ENCODE results near the gene DQX1. TPM values are rescaled to one million over a fixed set of nuclear protein-coding genes. Genes with fewer than 3 reads are reported as not detected.

Gene DQX1
- polyA plus RNA-seq, 1 donor (not counting 4 experiments of a cell fraction or from before 2014, with no cell fraction given) = 5.9 TPM

- Histone ChIP-seq H3K4me1 (ENCODE audit: control insufficient read depth, extremely low read depth, insufficient read depth, low read length) (peaks cover 13% of the 10 kb centered on the region), H3K27me3 (ENCODE audit: control insufficient read depth, extremely low read depth, insufficient read depth, low read length) (peaks cover 12% of the 10 kb centered on the region)
- no peak for DNase-seq (ENCODE audit: low read depth, low spot score)
Measured at GRCh38 chr2:74493546-74493945, 32.5 kb downstream of the DQX1 start.

GRCh38 chr2:74491648-74492544 lies 34.1 kb downstream of the DQX1 start:
- FAIRE-seq (no peak), DNase-seq (ENCODE audit: low read depth, low spot score) (no peak)
- peaks cover 32 to 39% of the 10 kb centered on the region in 2 experiments for H3K36me3 ChIP-seq (ENCODE audit: control insufficient read depth in 2 of 2, extremely low read depth in 1 of 2, insufficient read depth in 2 of 2, low read length in 2 of 2)
- no peaks in the 10 kb centered on the region for H3K27me3 ChIP-seq (ENCODE audit: control insufficient read depth, extremely low read depth, insufficient read depth, low read length)
- H3K79me2 ChIP-seq (ENCODE audit: control insufficient read depth, insufficient read depth, low read length) = peaks cover 4% of the 10 kb centered on the region
- no peak overlapping the region for H3K27ac ChIP-seq (ENCODE audit: control insufficient read depth, insufficient read depth, low read length)
- H4K20me1 ChIP-seq (ENCODE audit: control insufficient read depth, extremely low read depth, insufficient read depth, low read length) = no peaks in the 10 kb centered on the region
- TF ChIP-seq EZH2 (IDR thresholded peaks at IDR 0.05; ENCODE audit: low read length) (no peak), CTCF (optimal IDR thresholded peaks at IDR 0.05 in 1 of 3, IDR thresholded peaks at IDR 0.05 in 1 of 3, conservative IDR thresholded peaks at IDR 0.05 in 1 of 3; ENCODE audit: extremely low read depth in 1 of 3, insufficient read depth in 2 of 3, low read length in 3 of 3) (no peak)
- dilution Hi-C loops (cut with MboI; ENCODE audit: extremely low pct_ligation_motif_present, low sequenced_read_pairs) = no loop called here
- no peaks in the 10 kb centered on the region for H3K9me3 ChIP-seq (ENCODE audit: control insufficient read depth, low read depth, low read length)
- no peaks in the 10 kb centered on the region for H3K9me1 ChIP-seq (ENCODE audit: control insufficient read depth, extremely low read depth, insufficient read depth, low read length)
- H3K9ac ChIP-seq (ENCODE audit: control insufficient read depth, extremely low read depth, insufficient read depth, low read length) = no peak overlapping the region
- no peak overlapping the region for H3K4me2 ChIP-seq (ENCODE audit: control insufficient read depth, extremely low read depth, insufficient read depth, low read depth, low read length)
- peaks cover 13% of the 10 kb centered on the region for H3K4me1 ChIP-seq (ENCODE audit: control insufficient read depth, extremely low read depth, insufficient read depth, low read length)
- H2AFZ ChIP-seq (ENCODE audit: control insufficient read depth, low read length) = no peak overlapping the region
- no peak overlapping the region for H3K4me3 ChIP-seq (ENCODE audit: control insufficient read depth in 2 of 3, extremely low read depth in 1 of 3, insufficient read depth in 2 of 3, low read depth in 1 of 3, low read length in 3 of 3)

More at GRCh38 chr2:74493546-74493945, 32.5 kb downstream of the DQX1 start:
- Histone ChIP-seq H3K9ac (ENCODE audit: control insufficient read depth, extremely low read depth, insufficient read depth, low read length) (no peak overlapping the region), H3K4me2 (ENCODE audit: control insufficient read depth, extremely low read depth, insufficient read depth, low read depth, low read length) (no peak overlapping the region), H3K9me1 (ENCODE audit: control insufficient read depth, extremely low read depth, insufficient read depth, low read length) (no peaks in the 10 kb centered on the region), H3K4me3 (ENCODE audit: control insufficient read depth in 2 of 3, extremely low read depth in 1 of 3, insufficient read depth in 2 of 3, low read depth in 1 of 3, low read length in 3 of 3) (no peak overlapping the region), H2AFZ (ENCODE audit: control insufficient read depth, low read length) (no peak overlapping the region), H3K9me3 (ENCODE audit: control insufficient read depth, low read depth, low read length) (no peaks in the 10 kb centered on the region), H3K79me2 (ENCODE audit: control insufficient read depth, insufficient read depth, low read length) (peaks cover 4% of the 10 kb centered on the region), H3K36me3 (ENCODE audit: control insufficient read depth in 2 of 2, extremely low read depth in 1 of 2, insufficient read depth in 2 of 2, low read length in 2 of 2) (peaks cover 32 to 38% of the 10 kb centered on the region in 2 experiments), H3K27ac (ENCODE audit: control insufficient read depth, insufficient read depth, low read length) (no peak overlapping the region), H4K20me1 (ENCODE audit: control insufficient read depth, extremely low read depth, insufficient read depth, low read length) (no peaks in the 10 kb centered on the region)
- TF ChIP-seq CTCF (optimal IDR thresholded peaks at IDR 0.05 in 1 of 3, IDR thresholded peaks at IDR 0.05 in 1 of 3, conservative IDR thresholded peaks at IDR 0.05 in 1 of 3; ENCODE audit: extremely low read depth in 1 of 3, insufficient read depth in 2 of 3, low read length in 3 of 3) (no peak), EZH2 (IDR thresholded peaks at IDR 0.05; ENCODE audit: low read length) (no peak)
- FAIRE-seq = no peak
- dilution Hi-C loops (cut with MboI; ENCODE audit: extremely low pct_ligation_motif_present, low sequenced_read_pairs) = no loop called here

All from keratinocyte (primary cell).